GM10248 (cell line): ENCODE data around the gene SDHA.
"Not testable (repeated sequence)": the region's sequence is repeated elsewhere in the genome, so short reads cannot be mapped to it uniquely, and the experiment has no call there.

Experiments used
- CTCF ChIA-PET: fragments of 300-600 bp; sonication (Branson Sonifier 250); formaldehyde crosslinking; extraction: SDS; loops from one replicate; lab custom pipeline; 2021; ENCODE audit warnings: antibody characterized with exemption; lab: Yijun Ruan, JAX
- POLR2A ChIA-PET: fragments of 350-650 bp; sonication (Branson Sonifier 250); formaldehyde crosslinking; extraction: SDS; loops from one replicate; lab custom pipeline; 2020; ENCODE audit warnings: antibody characterized with exemption; lab: Yijun Ruan, JAX
- DNase-seq: peaks from one replicate; pipeline ENCODE4 v3.0.0; 2012; ENCODE audit errors: extremely low spot score
- CTCF ChIP-seq: IDR thresholded peaks from 2 replicates; pipeline ENCODE4 v1.5.1; 2012; ENCODE audit warnings: mild to moderate bottlenecking, low read depth; ENCODE audit errors: extremely low read depth, missing control alignments, control extremely low read depth

Gene SDHA

GRCh38 chr5:219991-220390 is 1.9 kb downstream of the SDHA start:
- ChIA-PET CTCF (interaction anchor here (1.1 to 2.8 kb wide), 4 partner anchors 12 to 64 kb away, joined by 3 to 17 read pairs (median 5); no protein-coding TSS in a partner anchor), POLR2A (no interaction called here)
- DNase-seq = no peak
- TF ChIP-seq CTCF = no peak

GRCh38 chr5:222951-223715 is 5.0 kb downstream of the SDHA start:
- DNase-seq, CTCF ChIA-PET, POLR2A ChIA-PET: not testable (repeated sequence)

- TF ChIP-seq CTCF = no peak
- CTCF ChIA-PET = no interaction called here
- POLR2A ChIA-PET = no interaction called here
- DNase-seq = no peak
These were observed 5.7 kb downstream of the SDHA start for GRCh38 chr5:223791-224190.

GRCh38 chr5:225334-225733 is 7.2 kb downstream of the SDHA start:
- DNase-seq = no peak
- ChIA-PET POLR2A (no interaction called here), CTCF (no interaction called here)
- TF ChIP-seq CTCF = no peak

- POLR2A ChIA-PET, DNase-seq: not testable (repeated sequence)
- CTCF ChIA-PET = interaction anchor here (0.9 to 1.4 kb wide), 2 partner anchors 8 to 9 kb away, joined by 3 to 5 read pairs; partner anchors contain the start of genes CCDC127 and SDHA
These were observed 9.3 kb downstream of the SDHA start for GRCh38 chr5:227375-227774.

- no peak for TF ChIP-seq CTCF
- ChIA-PET CTCF (no interaction called here), POLR2A (no interaction called here)
- DNase-seq = no peak
These were observed 10.8 kb downstream of the SDHA start for GRCh38 chr5:228886-229285.

- POLR2A ChIA-PET = no interaction called here
- no peak for DNase-seq
- CTCF ChIA-PET = no interaction called here
- TF ChIP-seq CTCF = no peak
These were observed 12.6 kb downstream of the SDHA start for GRCh38 chr5:230711-231110.
